Smooth muscle cell of trachea (primary cell): ENCODE results near the gene RHOH. TPM values are rescaled to one million over a fixed set of nuclear protein-coding genes. Genes with fewer than 3 reads are reported as not detected.

ENCODE experiments used
- total RNA-seq: library from RNA; depleted of rRNA; stranded (reverse); fragments of >200 nt; gene quantifications from 2 replicates; pipeline ENCODE4 v1.2.1, GENCODE V29; 2014

RHOH gene
- total RNA-seq: not detected in 2 replicates

GRCh38 chr4:40196724-40197281 is at the start of gene RHOH:
TSS of gene RHOH (plus strand) at chr4:40197031. CDS start at chr4:40243387, 46,356 bp downstream.

Other genes starting within 250 kb of the RHOH start
- gene PDS5A, start 219.1 kb upstream of the RHOH start, total RNA-seq: 57.4 and 62.1 TPM in 2 replicates
- gene N4BP2, start 140.2 kb upstream of the RHOH start, total RNA-seq: 5.3 and 5.4 TPM in 2 replicates
- gene CHRNA9, start 138.3 kb downstream of the RHOH start, total RNA-seq: not detected in 2 replicates